GM12874 (cell line): ENCODE data around the gene SERINC2.

Source experiments
- CTCF ChIP-seq: IDR thresholded peaks from 2 replicates; pipeline ENCODE4 v1.5.1; 2011; ENCODE audit warnings: low read depth, mild to moderate bottlenecking, control low read depth, low read length, moderate library complexity; ENCODE audit not compliant: insufficient read depth

Gene SERINC2

GRCh38 chr1:31412732-31413404 lies at the start of gene SERINC2:
Gene SERINC2 (plus strand): TSS chr1:31413213. CDS start chr1:31413266, 53 bp downstream.
- no peak for TF ChIP-seq CTCF

- no peak for TF ChIP-seq CTCF
Measured at GRCh38 chr1:31364561-31365250, 48.3 kb upstream of the SERINC2 start.

- TF ChIP-seq CTCF, result no peak
Measured at GRCh38 chr1:31366796-31367195, 46.2 kb upstream of the SERINC2 start.

- no peak for TF ChIP-seq CTCF
Measured at GRCh38 chr1:31368611-31369107, 44.4 kb upstream of the SERINC2 start.

- TF ChIP-seq CTCF, result no peak
Measured at GRCh38 chr1:31370021-31370420, 43.0 kb upstream of the SERINC2 start.

- no peak for TF ChIP-seq CTCF
Measured at GRCh38 chr1:31370565-31370964, 42.4 kb upstream of the SERINC2 start.

- no peak for TF ChIP-seq CTCF
Measured at GRCh38 chr1:31371121-31371959, 41.7 kb upstream of the SERINC2 start.
